Duodenal mucosa (tissue), 2 donors: ENCODE measurements around the gene DPYSL4.
"Not testable (repeated sequence)": the region's sequence is repeated elsewhere in the genome, so short reads cannot be mapped to it uniquely, and the experiment has no call there.

Source experiments
- H3K27ac ChIP-seq: one replicate; pipeline ENCODE4 v1.7.0; 2013; ENCODE audit warnings: low read depth, low read length
- H3K27me3 ChIP-seq, 2 donors: one replicate each; pipeline ENCODE4 v1.7.0; 2013; ENCODE audit warnings: low read length in 2 of 2, control low read depth in 1 of 2; ENCODE audit not compliant: insufficient read depth in 2 of 2, control insufficient read depth in 1 of 2
- H3K36me3 ChIP-seq, 2 donors: one replicate each; pipeline ENCODE4 v1.7.0; 2013; ENCODE audit warnings: low read length in 2 of 2, control low read depth in 1 of 2; ENCODE audit not compliant: insufficient read depth in 2 of 2, control insufficient read depth in 1 of 2
- H3K4me1 ChIP-seq, 2 donors: one replicate each; pipeline ENCODE4 v1.7.0; 2013; ENCODE audit warnings: low read length in 2 of 2, control low read depth in 1 of 2; ENCODE audit not compliant: insufficient read depth in 2 of 2, control insufficient read depth in 1 of 2
- H3K4me3 ChIP-seq, 2 donors: one replicate each; pipeline ENCODE4 v1.7.0; 2013; ENCODE audit warnings: low read length in 2 of 2, low read depth in 1 of 2
- H3K9ac ChIP-seq, 2 donors: one replicate each; pipeline ENCODE4 v1.7.0; 2013; ENCODE audit warnings: low read length in 2 of 2, low read depth in 1 of 2
- H3K9me3 ChIP-seq, 2 donors: one replicate each; pipeline ENCODE4 v1.7.0; 2013; ENCODE audit warnings: low read length in 2 of 2, control low read depth in 1 of 2; ENCODE audit not compliant: control insufficient read depth in 1 of 2

The DPYSL4 gene

GRCh38 chr10:132208462-132209050, 21.8 kb downstream of the DPYSL4 start:
- Histone ChIP-seq H3K4me1 (no peaks in the 10 kb centered on the region), H3K27me3 (no peaks in the 10 kb centered on the region), H3K9ac (no peak overlapping the region), H3K9me3 (peaks cover 0 to 4% of the 10 kb centered on the region in 2 donors), H3K36me3 (no peaks in the 10 kb centered on the region), H3K4me3 (no peak overlapping the region), H3K27ac (no peak overlapping the region)

- Histone ChIP-seq H3K4me3 (no peak overlapping the region), H3K4me1 (no peaks in the 10 kb centered on the region), H3K9ac (no peak overlapping the region), H3K27ac (no peak overlapping the region), H3K36me3 (no peaks in the 10 kb centered on the region), H3K9me3 (peaks cover 0 to 4% of the 10 kb centered on the region in 2 donors), H3K27me3 (no peaks in the 10 kb centered on the region)
Observed at GRCh38 chr10:132209130-132209529, 22.4 kb downstream of the DPYSL4 start.

GRCh38 chr10:132209978-132210530, 23.3 kb downstream of the DPYSL4 start:
- Histone ChIP-seq H3K4me1 (no peaks in the 10 kb centered on the region), H3K4me3 (no peak overlapping the region), H3K9me3 (peaks cover 0 to 4% of the 10 kb centered on the region in 2 donors), H3K36me3 (no peaks in the 10 kb centered on the region), H3K27me3 (no peaks in the 10 kb centered on the region), H3K27ac (no peak overlapping the region), H3K9ac (no peak overlapping the region)

- H3K4me1 ChIP-seq, result no peaks in the 10 kb centered on the region
- no peaks in the 10 kb centered on the region for H3K27me3 ChIP-seq
- H3K9ac ChIP-seq, result no peak overlapping the region
- H3K4me3 ChIP-seq, result no peak overlapping the region
- no peak overlapping the region for H3K27ac ChIP-seq
- H3K36me3 ChIP-seq, result no peaks in the 10 kb centered on the region
- peaks cover 0 to 6% of the 10 kb centered on the region in 2 donors for H3K9me3 ChIP-seq
Observed at GRCh38 chr10:132210766-132211165, 24.0 kb downstream of the DPYSL4 start.

GRCh38 chr10:132211246-132211645, 24.5 kb downstream of the DPYSL4 start:
- H3K27ac ChIP-seq, result no peak overlapping the region
- no peak overlapping the region for H3K4me3 ChIP-seq
- no peak overlapping the region for H3K9ac ChIP-seq
- no peaks in the 10 kb centered on the region for H3K4me1 ChIP-seq
- peaks cover 0 to 7% of the 10 kb centered on the region in 2 donors for H3K9me3 ChIP-seq
- H3K27me3 ChIP-seq, result no peaks in the 10 kb centered on the region
- no peaks in the 10 kb centered on the region for H3K36me3 ChIP-seq

- no peak overlapping the region for H3K4me3 ChIP-seq
- H3K9ac ChIP-seq, result no peak overlapping the region
- H3K27me3 ChIP-seq, result no peaks in the 10 kb centered on the region
- peaks cover 0 to 8% of the 10 kb centered on the region in 2 donors for H3K9me3 ChIP-seq
- no peak overlapping the region for H3K27ac ChIP-seq
- no peaks in the 10 kb centered on the region for H3K36me3 ChIP-seq
- no peaks in the 10 kb centered on the region for H3K4me1 ChIP-seq
Observed at GRCh38 chr10:132212816-132213215, 26.1 kb downstream of the DPYSL4 start.

GRCh38 chr10:132213917-132214316, 27.2 kb downstream of the DPYSL4 start:
- Histone ChIP-seq H3K9ac (no peak overlapping the region), H3K36me3 (no peaks in the 10 kb centered on the region), H3K27me3 (no peaks in the 10 kb centered on the region), H3K9me3 (peaks cover 0 to 10% of the 10 kb centered on the region in 2 donors), H3K27ac (no peak overlapping the region), H3K4me1 (no peaks in the 10 kb centered on the region), H3K4me3 (no peak overlapping the region)

- H3K4me3 ChIP-seq, H3K9ac ChIP-seq, H3K27ac ChIP-seq, H3K36me3 ChIP-seq, H3K4me1 ChIP-seq, H3K27me3 ChIP-seq, H3K9me3 ChIP-seq: not testable (repeated sequence)
Observed at GRCh38 chr10:132216441-132216840, 29.7 kb downstream of the DPYSL4 start.

- Histone ChIP-seq H3K27me3 (no peaks in the 10 kb centered on the region), H3K4me3 (no peak overlapping the region)
Observed at GRCh38 chr10:132219486-132219885, 32.7 kb downstream of the DPYSL4 start.

GRCh38 chr10:132220061-132220460, 33.3 kb downstream of the DPYSL4 start:
- peaks cover 0 to 6% of the 10 kb centered on the region in 2 donors for H3K9me3 ChIP-seq
- no peaks in the 10 kb centered on the region for H3K36me3 ChIP-seq
- H3K27me3 ChIP-seq, result no peaks in the 10 kb centered on the region
- H3K4me3 ChIP-seq, result no peak overlapping the region
- H3K4me1 ChIP-seq, result no peaks in the 10 kb centered on the region
- no peak overlapping the region for H3K9ac ChIP-seq
- no peak overlapping the region for H3K27ac ChIP-seq

More at GRCh38 chr10:132219486-132219885, 32.7 kb downstream of the DPYSL4 start:
- peaks cover 0 to 6% of the 10 kb centered on the region in 2 donors for H3K9me3 ChIP-seq
- no peak overlapping the region for H3K27ac ChIP-seq
- no peaks in the 10 kb centered on the region for H3K4me1 ChIP-seq
- no peaks in the 10 kb centered on the region for H3K36me3 ChIP-seq
- H3K9ac ChIP-seq, result no peak overlapping the region
